Osteoblast (primary cell): Measurements from ENCODE around the gene CTSK. TPM values are rescaled to one million over a fixed set of nuclear protein-coding genes. Genes with fewer than 3 reads are reported as not detected.
A peak's percentile ranks its signal among the peaks of the same experiment; 100 is the strongest.
"Not testable (repeated sequence)": the region's sequence is repeated elsewhere in the genome, so short reads cannot be mapped to it uniquely, and the experiment has no call there.

Source experiments
- DNase-seq: peaks from one replicate; pipeline ENCODE4 v3.0.0; 2011; ENCODE audit warnings: low spot score, mixed read lengths; ENCODE audit not compliant: insufficient read length; ENCODE audit errors: missing footprints
- H2AFZ ChIP-seq: 2 replicates; pipeline ENCODE4 v1.6.0; 2011; ENCODE audit warnings: mild to moderate bottlenecking, low read length
- H3K27ac ChIP-seq: 2 replicates; pipeline ENCODE4 v1.5.1; 2011; ENCODE audit warnings: mild to moderate bottlenecking, low read depth, low read length, moderate library complexity
- H3K27me3 ChIP-seq: 2 replicates; pipeline ENCODE4 v1.6.0; 2012; ENCODE audit warnings: mild to moderate bottlenecking, control low read depth, inconsistent platforms, low read length, moderate library complexity; ENCODE audit not compliant: insufficient read depth
- H3K36me3 ChIP-seq: 2 replicates; pipeline ENCODE4 v1.5.1; 2011; ENCODE audit warnings: mild to moderate bottlenecking, low read length, control low read depth, moderate library complexity; ENCODE audit not compliant: insufficient read depth
- H3K4me1 ChIP-seq: 2 replicates; pipeline ENCODE4 v1.5.1; 2011; ENCODE audit warnings: mild to moderate bottlenecking, low read length, control low read depth, moderate library complexity; ENCODE audit not compliant: insufficient read depth
- H3K4me2 ChIP-seq: 2 replicates; pipeline ENCODE4 v1.6.0; 2011; ENCODE audit warnings: mild to moderate bottlenecking, low read length; ENCODE audit not compliant: insufficient read depth
- H3K4me3 ChIP-seq: fragments of 200-600 bp; sonication (generic); 3 replicates; pipeline ENCODE4 v1.5.1; 2012; ENCODE audit warnings: mild to moderate bottlenecking, low read length, inconsistent platforms; ENCODE audit not compliant: insufficient read depth
- H3K79me2 ChIP-seq: 2 replicates; pipeline ENCODE4 v1.6.0; 2012; ENCODE audit warnings: mild to moderate bottlenecking, low read length, control low read depth, inconsistent platforms; ENCODE audit not compliant: insufficient read depth
- H3K9me3 ChIP-seq: 2 replicates; pipeline ENCODE4 v1.5.1; 2011; ENCODE audit warnings: low read depth, low read length, control low read depth
- H4K20me1 ChIP-seq: 2 replicates; pipeline ENCODE4 v1.6.0; 2012; ENCODE audit warnings: mild to moderate bottlenecking, low read length, control low read depth; ENCODE audit not compliant: insufficient read depth
- CTCF ChIP-seq: IDR thresholded peaks from 2 replicates; pipeline ENCODE4 v1.5.1; 2011; ENCODE audit warnings: mild to moderate bottlenecking, low read depth, low read length, moderate library complexity; ENCODE audit errors: extremely low read depth
- total RNA-seq: library from RNA; depleted of rRNA; stranded (reverse); fragments of >200 nt; gene quantifications from 2 replicates; pipeline ENCODE4 v1.2.3, GENCODE V29; 2012

The CTSK gene
- total RNA-seq, 1 donor, result 617 TPM

- Histone ChIP-seq H3K9me3 (no peaks in the 10 kb centered on the region), H4K20me1 (no peaks in the 10 kb centered on the region), H2AFZ (no peak overlapping the region), H3K4me2 (no peak overlapping the region), H3K36me3 (peaks cover 60% of the 10 kb centered on the region), H3K27me3 (no peaks in the 10 kb centered on the region), H3K4me1 (no peaks in the 10 kb centered on the region), H3K79me2 (peaks cover 2% of the 10 kb centered on the region), H3K4me3 (no peak overlapping the region), H3K27ac (no peak overlapping the region)
- no peak for DNase-seq
- no peak for TF ChIP-seq CTCF
Observed at GRCh38 chr1:150836129-150836773, 28.2 kb upstream of the CTSK start.

GRCh38 chr1:150833961-150834360 is 25.9 kb upstream of the CTSK start:
- H3K4me2 ChIP-seq, H4K20me1 ChIP-seq, H3K4me3 ChIP-seq, H3K9me3 ChIP-seq, H3K27ac ChIP-seq, H3K4me1 ChIP-seq, H3K27me3 ChIP-seq, DNase-seq, H2AFZ ChIP-seq, H3K79me2 ChIP-seq: not testable (repeated sequence)
- H3K36me3 ChIP-seq, result peaks cover 69% of the 10 kb centered on the region

- Histone ChIP-seq H3K4me1 (no peaks in the 10 kb centered on the region), H3K27ac (no peak overlapping the region), H3K79me2 (peaks cover 2% of the 10 kb centered on the region), H3K27me3 (no peaks in the 10 kb centered on the region), H4K20me1 (no peaks in the 10 kb centered on the region), H2AFZ (no peak overlapping the region), H3K9me3 (no peaks in the 10 kb centered on the region), H3K36me3 (peaks cover 77% of the 10 kb centered on the region), H3K4me2 (no peak overlapping the region), H3K4me3 (no peak overlapping the region)
- no peak for DNase-seq
- TF ChIP-seq CTCF, result no peak
Observed at GRCh38 chr1:150832597-150832996, 24.5 kb upstream of the CTSK start.

- no peak overlapping the region for H3K27ac ChIP-seq
- H3K4me1 ChIP-seq, result no peaks in the 10 kb centered on the region
- peaks cover 85% of the 10 kb centered on the region for H3K36me3 ChIP-seq
- no peaks in the 10 kb centered on the region for H4K20me1 ChIP-seq
- H3K79me2 ChIP-seq, result no peaks in the 10 kb centered on the region
- H3K4me3 ChIP-seq, result no peak overlapping the region
- H2AFZ ChIP-seq, result no peak overlapping the region
- no peak for DNase-seq
- H3K9me3 ChIP-seq, result no peaks in the 10 kb centered on the region
- H3K4me2 ChIP-seq, result no peak overlapping the region
- H3K27me3 ChIP-seq, result no peaks in the 10 kb centered on the region
- peak; percentile 42 for TF ChIP-seq CTCF
Observed at GRCh38 chr1:150829751-150830150, 21.7 kb upstream of the CTSK start.
